Brain microvascular endothelial cell (primary cell): ENCODE measurements around the gene SPECC1.
A peak's percentile ranks its signal among the peaks of the same experiment; 100 is the strongest.
"Not testable (repeated sequence)": the region's sequence is repeated elsewhere in the genome, so short reads cannot be mapped to it uniquely, and the experiment has no call there.

Experiments used
- DNase-seq: peaks from one replicate; pipeline ENCODE4 v3.0.0-alpha.2; 2020
- H3K27ac ChIP-seq: fragments of 250-450 bp; sonication (Bioruptor Pico); 2 replicates; pipeline ENCODE4 v1.5.1; 2020; ENCODE audit warnings: mild to moderate bottlenecking, moderate library complexity
- H3K27me3 ChIP-seq: fragments of 250-450 bp; sonication (Bioruptor Pico); replicated peaks from 2 replicates; pipeline ENCODE4 v1.5.1; 2020; ENCODE audit warnings: mild to moderate bottlenecking
- H3K36me3 ChIP-seq: fragments of 250-450 bp; sonication (Bioruptor Pico); replicated peaks from 2 replicates; pipeline ENCODE4 v1.5.1; 2020; ENCODE audit warnings: mild to moderate bottlenecking
- H3K4me3 ChIP-seq: 2 replicates; pipeline ENCODE4 v1.5.1; 2011; ENCODE audit warnings: low read depth, mild to moderate bottlenecking, control low read depth, low read length, moderate library complexity
- in situ Hi-C: cut with HindIII; loops from 2 replicates; pipeline ENCODE4 v1.10.0; 2017; ENCODE audit warnings: low sequenced_read_pairs, low pct_ligation_motif_present
- TF ChIP-seq, protein P1 (sequence below): IDR thresholded peaks from 2 replicates; pipeline ENCODE4 v1.5.1; 2011; ENCODE audit warnings: low read depth, mild to moderate bottlenecking, moderate library complexity, low read length, control low read depth, inconsistent platforms; ENCODE audit errors: missing control alignments

The SPECC1 gene

DNA sequence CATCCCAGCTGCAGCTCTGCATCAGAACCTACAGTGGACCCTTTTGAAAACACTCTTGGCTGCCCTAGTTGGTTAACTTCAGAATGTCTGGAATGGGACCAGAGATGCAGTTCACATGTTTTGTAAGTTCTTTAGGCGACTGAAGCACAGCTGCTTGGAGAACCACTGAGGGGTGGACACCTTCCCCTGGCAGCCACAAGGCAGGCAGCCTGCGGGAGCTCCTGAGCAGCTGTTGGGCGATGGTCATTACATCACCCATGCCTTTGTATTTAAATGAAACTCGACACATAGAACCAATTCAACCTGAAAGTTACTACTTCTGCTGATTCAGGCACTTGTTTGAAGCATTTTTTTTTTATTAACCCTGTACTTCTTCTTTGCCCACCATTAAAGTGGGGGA is 306.7 kb downstream of the SPECC1 start:
- DNase-seq: no peak
- Histone ChIP-seq H3K36me3 (no peaks in the 10 kb centered on the region), H3K27ac (no peak overlapping the region), H3K27me3 (no peaks in the 10 kb centered on the region), H3K4me3 (no peak overlapping the region)
- TF ChIP-seq, protein P1, sequence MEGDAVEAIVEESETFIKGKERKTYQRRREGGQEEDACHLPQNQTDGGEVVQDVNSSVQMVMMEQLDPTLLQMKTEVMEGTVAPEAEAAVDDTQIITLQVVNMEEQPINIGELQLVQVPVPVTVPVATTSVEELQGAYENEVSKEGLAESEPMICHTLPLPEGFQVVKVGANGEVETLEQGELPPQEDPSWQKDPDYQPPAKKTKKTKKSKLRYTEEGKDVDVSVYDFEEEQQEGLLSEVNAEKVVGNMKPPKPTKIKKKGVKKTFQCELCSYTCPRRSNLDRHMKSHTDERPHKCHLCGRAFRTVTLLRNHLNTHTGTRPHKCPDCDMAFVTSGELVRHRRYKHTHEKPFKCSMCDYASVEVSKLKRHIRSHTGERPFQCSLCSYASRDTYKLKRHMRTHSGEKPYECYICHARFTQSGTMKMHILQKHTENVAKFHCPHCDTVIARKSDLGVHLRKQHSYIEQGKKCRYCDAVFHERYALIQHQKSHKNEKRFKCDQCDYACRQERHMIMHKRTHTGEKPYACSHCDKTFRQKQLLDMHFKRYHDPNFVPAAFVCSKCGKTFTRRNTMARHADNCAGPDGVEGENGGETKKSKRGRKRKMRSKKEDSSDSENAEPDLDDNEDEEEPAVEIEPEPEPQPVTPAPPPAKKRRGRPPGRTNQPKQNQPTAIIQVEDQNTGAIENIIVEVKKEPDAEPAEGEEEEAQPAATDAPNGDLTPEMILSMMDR: no peak
- in situ Hi-C loops: no loop called here

DNA sequence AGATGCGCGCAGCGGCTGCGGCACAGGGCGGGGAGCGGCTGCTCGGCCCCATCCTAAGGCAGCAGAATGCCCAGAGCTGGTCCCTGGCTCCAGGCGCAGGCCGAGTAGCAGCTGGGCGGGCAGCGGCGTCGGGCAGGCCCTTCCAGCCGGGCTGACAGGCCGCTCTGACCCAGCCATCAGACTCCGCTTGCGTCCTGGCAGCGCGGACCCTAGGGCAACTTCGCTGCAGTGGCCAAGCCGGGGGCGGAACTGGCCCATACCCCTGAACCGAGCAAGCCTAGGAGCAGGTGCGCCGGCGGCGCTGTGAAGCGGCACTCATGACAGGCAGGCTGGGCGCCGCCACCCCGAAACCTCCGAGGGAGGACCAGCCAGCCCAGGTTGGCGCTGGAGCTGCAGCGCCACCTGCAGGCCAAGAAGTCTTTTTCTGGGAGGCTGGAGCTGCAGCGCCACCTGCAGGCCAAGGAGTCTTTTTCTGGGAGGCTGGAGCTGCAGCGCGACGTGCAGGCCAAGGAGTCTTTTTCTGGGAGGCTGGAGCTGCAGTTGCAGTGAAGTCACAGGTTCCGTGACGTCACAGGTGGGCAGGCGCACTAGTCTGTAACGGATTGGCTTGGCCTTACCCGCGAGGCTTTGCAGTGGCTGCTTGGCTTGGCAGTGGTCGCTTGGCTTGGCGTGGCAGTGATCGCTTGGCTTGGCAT is 311.5 kb downstream of the SPECC1 start:
- peak; percentile 61 for DNase-seq
- TF ChIP-seq, protein P1: peak; percentile 78
- H3K27me3 ChIP-seq, H3K36me3 ChIP-seq, in situ Hi-C loops, H3K27ac ChIP-seq: not testable (repeated sequence)
- peak overlapping the region; percentile 42 for H3K4me3 ChIP-seq

DNA sequence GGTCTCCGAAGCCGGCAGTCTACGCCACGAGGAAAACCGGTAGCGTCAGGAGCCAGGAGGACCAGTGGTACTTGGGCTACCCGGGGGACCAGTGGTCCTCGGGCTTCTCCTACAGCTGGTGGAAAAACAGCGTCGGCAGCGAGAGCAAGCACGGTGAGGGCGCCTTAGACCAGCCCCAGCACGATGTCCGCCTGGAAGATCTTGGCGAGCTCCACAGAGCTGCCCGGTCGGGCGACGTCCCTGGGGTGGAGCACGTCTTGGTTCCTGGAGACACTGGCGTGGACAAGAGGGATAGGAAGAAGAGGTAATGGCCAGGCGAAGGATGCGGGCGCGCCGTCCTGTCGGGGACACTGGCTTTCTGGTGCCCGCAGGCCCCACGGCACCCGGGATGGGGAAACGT is 312.2 kb downstream of the SPECC1 start:
- H3K36me3 ChIP-seq, H3K4me3 ChIP-seq, H3K27ac ChIP-seq, H3K27me3 ChIP-seq, DNase-seq, in situ Hi-C loops: not testable (repeated sequence)

DNA sequence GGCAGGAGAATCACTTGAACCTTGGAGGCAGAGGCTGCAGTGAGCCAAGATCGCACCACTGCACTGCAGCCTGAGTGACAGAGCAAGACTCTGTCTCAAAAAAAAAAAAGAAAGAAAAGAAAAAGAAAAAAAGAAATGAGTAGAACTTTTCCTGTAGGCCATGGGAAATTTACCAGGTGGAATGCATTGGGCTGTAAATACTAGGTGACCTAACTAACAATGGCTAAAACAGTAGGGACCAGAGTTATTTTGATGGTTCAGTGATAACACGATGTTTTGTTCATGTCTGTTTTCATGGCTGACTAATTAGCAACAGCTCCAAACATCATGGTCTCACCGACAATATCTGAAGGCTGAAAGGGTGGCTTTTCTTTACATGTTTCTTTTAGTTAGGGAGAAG is 318.6 kb downstream of the SPECC1 start:
- H3K27ac ChIP-seq, DNase-seq, in situ Hi-C loops, H3K4me3 ChIP-seq, H3K36me3 ChIP-seq, H3K27me3 ChIP-seq: not testable (repeated sequence)

DNA sequence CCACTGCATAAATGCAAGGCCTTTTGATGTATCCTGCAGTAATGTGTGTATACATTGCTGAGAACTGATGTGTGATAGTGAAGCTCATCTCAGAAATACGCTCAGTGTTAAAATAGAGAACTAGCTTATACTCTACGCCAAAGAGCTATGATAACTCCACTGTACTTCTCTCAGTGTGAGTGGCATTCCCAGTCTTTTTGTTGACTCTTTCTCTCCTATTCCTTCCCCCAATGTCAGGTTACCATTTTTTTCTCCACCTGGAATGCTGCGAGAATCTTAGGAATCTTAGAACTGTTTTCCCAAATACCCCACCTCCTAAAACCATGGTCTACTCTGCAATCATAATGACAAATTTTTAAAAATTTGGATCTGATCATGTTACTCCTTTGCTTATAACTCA is 342.2 kb downstream of the SPECC1 start:
- H3K36me3 ChIP-seq, DNase-seq, in situ Hi-C loops, H3K27me3 ChIP-seq, H3K4me3 ChIP-seq, H3K27ac ChIP-seq: not testable (repeated sequence)

DNA sequence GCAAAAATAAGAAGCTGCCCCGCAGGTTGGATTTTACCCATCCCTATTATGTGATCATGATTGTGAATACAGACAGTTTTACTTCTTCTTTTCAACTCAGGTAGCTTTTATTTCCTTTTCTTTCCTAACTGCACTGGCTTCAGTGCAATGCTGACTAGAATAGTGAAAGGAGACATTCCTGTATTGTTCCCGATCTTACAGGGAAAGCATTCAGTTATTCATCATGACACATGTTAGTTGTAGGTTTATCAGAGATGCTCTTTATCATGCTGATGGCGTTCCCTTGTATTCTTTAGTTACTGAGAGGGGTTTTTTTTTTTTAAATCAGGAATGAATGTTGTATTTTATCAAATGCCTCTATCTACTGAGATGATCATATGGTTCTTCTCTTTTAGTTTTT is 343.4 kb downstream of the SPECC1 start:
- H3K27ac ChIP-seq, H3K4me3 ChIP-seq, H3K36me3 ChIP-seq, DNase-seq, in situ Hi-C loops, H3K27me3 ChIP-seq: not testable (repeated sequence)

DNA sequence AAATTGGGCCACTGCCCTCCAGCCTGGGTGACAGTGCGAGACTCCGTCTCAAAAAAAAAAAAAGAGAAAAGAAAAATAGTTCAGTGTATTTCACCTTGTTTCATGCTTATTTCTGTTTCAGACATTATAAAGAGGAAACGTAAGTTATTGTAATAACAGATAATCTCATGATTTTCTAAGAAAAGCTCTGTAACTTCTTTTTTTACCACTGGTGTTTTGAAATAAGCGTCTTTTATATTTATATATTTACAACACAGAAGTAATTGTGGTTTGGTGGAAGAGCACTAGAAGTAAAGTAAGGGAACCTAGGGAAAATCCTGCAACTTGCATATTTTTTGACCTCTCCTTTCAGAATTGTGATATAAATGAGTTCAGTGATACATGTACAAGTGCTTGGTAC is 354.7 kb downstream of the SPECC1 start:
- H3K36me3 ChIP-seq, H3K27ac ChIP-seq, DNase-seq, in situ Hi-C loops, H3K27me3 ChIP-seq, H3K4me3 ChIP-seq: not testable (repeated sequence)
